Tibial artery (tissue), 4 donors: ENCODE results near the gene SRBD1.

ENCODE experiments used
- DNase-seq, 2 donors: peaks; one replicate each; pipeline ENCODE4 v3.0.0-alpha.2; 2019
- H3K27ac ChIP-seq, 2 donors: fragments of 200-600 bp; sonication (generic) in 1 of 2; 1 replicate in 1 of 2; 2 replicates in 1 of 2; pipeline ENCODE4 v1.5.1; 2018 to 2019; ENCODE audit warnings: mild to moderate bottlenecking in 1 of 2
- H3K27me3 ChIP-seq, 2 donors: fragments of 200-600 bp; sonication (generic) in 1 of 2; one replicate each; pipeline versions ENCODE4 v1.5.1 to v1.6.0; 2016 to 2019
- H3K36me3 ChIP-seq, 3 donors: fragments of 200-600 bp; sonication (generic) in 2 of 3; one replicate each; pipeline ENCODE4 v1.5.1; 2016 to 2019; ENCODE audit warnings: mild to moderate bottlenecking in 2 of 3
- H3K4me1 ChIP-seq, 4 donors: fragments of 200-600 bp; sonication (generic) in 2 of 4; 1 replicate in 3 of 4; 2 replicates in 1 of 4; pipeline ENCODE4 v1.5.1; 2016 to 2019
- H3K4me3 ChIP-seq, 2 donors: fragments of 200-600 bp; sonication (generic) in 1 of 2; 1 replicate in 1 of 2; 2 replicates in 1 of 2; pipeline ENCODE4 v1.5.1; 2018 to 2019; ENCODE audit warnings: mild to moderate bottlenecking in 2 of 2
- H3K9me3 ChIP-seq, 3 donors: fragments of 200-600 bp; sonication (generic) in 1 of 3; one replicate each; pipeline ENCODE4 v1.5.1; 2016 to 2019
- intact Hi-C: fragments of 100-400 bp; cut with DNase I; formaldehyde crosslinking; loops from one replicate; pipeline ENCODE4 v1.15.0; 2023; ENCODE audit warnings: low total_unique reads
- TF ChIP-seq, protein P1 (sequence below), 2 experiments: fragments of 200-600 bp in 1 of 2; fragments of 450-650 bp in 1 of 2; IDR thresholded peaks; one replicate each; pipeline ENCODE4 v1.5.1; 2017 to 2019; ENCODE audit warnings: antibody characterized with exemption in 2 of 2, mild to moderate bottlenecking in 1 of 2, moderate library complexity in 1 of 2

SRBD1 gene

GRCh38 chr2:45606796-45607195, 4.3 kb downstream of the SRBD1 start:
- peaks cover 0 to 16% (median 9%) of the 10 kb centered on the region in 4 donors for H3K4me1 ChIP-seq
- H3K4me3 ChIP-seq = no peak overlapping the region
- no peaks in the 10 kb centered on the region for H3K9me3 ChIP-seq
- no peaks in the 10 kb centered on the region for H3K27me3 ChIP-seq
- H3K27ac ChIP-seq = no peak overlapping the region
- H3K36me3 ChIP-seq = peaks cover 1 to 23% (median 14%) of the 10 kb centered on the region in 3 donors
- TF ChIP-seq, protein P1, sequence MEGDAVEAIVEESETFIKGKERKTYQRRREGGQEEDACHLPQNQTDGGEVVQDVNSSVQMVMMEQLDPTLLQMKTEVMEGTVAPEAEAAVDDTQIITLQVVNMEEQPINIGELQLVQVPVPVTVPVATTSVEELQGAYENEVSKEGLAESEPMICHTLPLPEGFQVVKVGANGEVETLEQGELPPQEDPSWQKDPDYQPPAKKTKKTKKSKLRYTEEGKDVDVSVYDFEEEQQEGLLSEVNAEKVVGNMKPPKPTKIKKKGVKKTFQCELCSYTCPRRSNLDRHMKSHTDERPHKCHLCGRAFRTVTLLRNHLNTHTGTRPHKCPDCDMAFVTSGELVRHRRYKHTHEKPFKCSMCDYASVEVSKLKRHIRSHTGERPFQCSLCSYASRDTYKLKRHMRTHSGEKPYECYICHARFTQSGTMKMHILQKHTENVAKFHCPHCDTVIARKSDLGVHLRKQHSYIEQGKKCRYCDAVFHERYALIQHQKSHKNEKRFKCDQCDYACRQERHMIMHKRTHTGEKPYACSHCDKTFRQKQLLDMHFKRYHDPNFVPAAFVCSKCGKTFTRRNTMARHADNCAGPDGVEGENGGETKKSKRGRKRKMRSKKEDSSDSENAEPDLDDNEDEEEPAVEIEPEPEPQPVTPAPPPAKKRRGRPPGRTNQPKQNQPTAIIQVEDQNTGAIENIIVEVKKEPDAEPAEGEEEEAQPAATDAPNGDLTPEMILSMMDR (IDR thresholded peaks at IDR 0.05) = no peak
- no peak for DNase-seq
- intact Hi-C loops = no loop called here

- TF ChIP-seq, protein P1 (IDR thresholded peaks at IDR 0.05) = no peak
- DNase-seq = no peak
- Histone ChIP-seq H3K36me3 (peaks cover 16 to 37% (median 30%) of the 10 kb centered on the region in 3 donors), H3K27me3 (no peaks in the 10 kb centered on the region), H3K4me1 (peaks cover 0 to 7% (median 3%) of the 10 kb centered on the region in 4 donors), H3K27ac (no peak overlapping the region), H3K9me3 (no peaks in the 10 kb centered on the region), H3K4me3 (no peak overlapping the region)
- intact Hi-C loops = no loop called here
Observed at GRCh38 chr2:45605116-45605515, 6.0 kb downstream of the SRBD1 start.

- no peak for DNase-seq
- H3K27me3 ChIP-seq = no peaks in the 10 kb centered on the region
- no peaks in the 10 kb centered on the region for H3K4me1 ChIP-seq
- no peaks in the 10 kb centered on the region for H3K9me3 ChIP-seq
- no peak overlapping the region for H3K27ac ChIP-seq
- TF ChIP-seq, protein P1 (IDR thresholded peaks at IDR 0.05) = no peak
- no peak overlapping the region for H3K4me3 ChIP-seq
- intact Hi-C loops = no loop called here
- peaks cover 29 to 62% (median 44%) of the 10 kb centered on the region in 3 donors for H3K36me3 ChIP-seq
Observed at GRCh38 chr2:45602624-45603023, 8.4 kb downstream of the SRBD1 start.

GRCh38 chr2:45598545-45598944, 12.5 kb downstream of the SRBD1 start:
- TF ChIP-seq, protein P1 (IDR thresholded peaks at IDR 0.05) = no peak
- H3K4me1 ChIP-seq = peaks cover 0 to 13% (median 6%) of the 10 kb centered on the region in 4 donors
- no peak overlapping the region for H3K4me3 ChIP-seq
- H3K27me3 ChIP-seq = no peaks in the 10 kb centered on the region
- DNase-seq = no peak
- peaks cover 29 to 56% (median 35%) of the 10 kb centered on the region in 3 donors for H3K36me3 ChIP-seq
- no peak overlapping the region for H3K27ac ChIP-seq
- H3K9me3 ChIP-seq = no peaks in the 10 kb centered on the region
- intact Hi-C loops = no loop called here

- peaks cover 0 to 13% (median 6%) of the 10 kb centered on the region in 4 donors for H3K4me1 ChIP-seq
- H3K27ac ChIP-seq = no peak overlapping the region
- DNase-seq = no peak
- TF ChIP-seq, protein P1 (IDR thresholded peaks at IDR 0.05) = no peak
- peaks cover 27 to 46% (median 29%) of the 10 kb centered on the region in 3 donors for H3K36me3 ChIP-seq
- H3K9me3 ChIP-seq = no peaks in the 10 kb centered on the region
- no peak overlapping the region for H3K4me3 ChIP-seq
- intact Hi-C loops = no loop called here
- no peaks in the 10 kb centered on the region for H3K27me3 ChIP-seq
Observed at GRCh38 chr2:45596761-45597160, 14.3 kb downstream of the SRBD1 start.
